GM21529 (cell line): Measurements from ENCODE around the gene LIN28B.
"Not testable (repeated sequence)": the region's sequence is repeated elsewhere in the genome, so short reads cannot be mapped to it uniquely, and the experiment has no call there.

Source experiments
- ATAC-seq: cut with Tn5 transposase; IDR thresholded peaks from one replicate; pipeline ENCODE4 v1.9.1; 2021; ENCODE audit not compliant: unreplicated experiment

Gene LIN28B

DNA sequence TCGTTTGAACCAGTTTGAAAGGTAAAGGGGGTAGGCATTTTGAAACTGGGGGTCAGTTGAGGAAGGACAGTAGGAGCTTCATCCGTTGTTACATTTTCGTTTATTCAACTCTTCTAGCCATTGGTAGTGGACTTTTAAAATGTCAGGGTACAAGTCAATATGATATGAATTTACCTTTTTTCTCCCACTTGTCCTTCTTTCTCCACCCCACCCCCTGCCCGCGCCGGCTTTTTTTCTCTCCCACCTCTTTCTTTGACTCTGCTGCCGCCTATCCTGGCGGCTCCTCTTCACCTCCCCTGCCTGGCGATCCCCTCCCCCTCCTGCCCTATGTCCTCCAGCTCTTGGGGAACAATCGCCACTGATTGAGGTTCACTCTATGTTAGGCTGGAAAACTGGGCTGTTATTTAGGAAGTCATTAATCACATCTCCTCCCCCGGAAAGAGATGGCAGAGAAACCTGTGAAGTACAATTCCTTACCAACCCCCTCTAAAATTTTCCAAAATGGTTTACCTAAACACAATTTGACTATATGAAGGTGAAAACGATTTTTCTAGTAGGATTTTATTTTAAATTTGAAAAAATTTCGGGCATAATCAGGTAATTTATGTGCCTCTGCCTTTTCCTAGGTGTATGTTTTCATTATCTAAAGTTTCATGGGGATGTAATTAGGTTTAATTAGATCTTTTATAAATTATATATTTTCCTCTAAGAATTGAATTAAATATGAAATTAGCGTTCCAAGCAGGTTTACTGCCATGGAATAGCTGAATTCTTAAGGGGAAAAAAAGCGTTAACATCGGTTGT, 778 bp upstream of the LIN28B start:
- ATAC-seq: no peak

DNA sequence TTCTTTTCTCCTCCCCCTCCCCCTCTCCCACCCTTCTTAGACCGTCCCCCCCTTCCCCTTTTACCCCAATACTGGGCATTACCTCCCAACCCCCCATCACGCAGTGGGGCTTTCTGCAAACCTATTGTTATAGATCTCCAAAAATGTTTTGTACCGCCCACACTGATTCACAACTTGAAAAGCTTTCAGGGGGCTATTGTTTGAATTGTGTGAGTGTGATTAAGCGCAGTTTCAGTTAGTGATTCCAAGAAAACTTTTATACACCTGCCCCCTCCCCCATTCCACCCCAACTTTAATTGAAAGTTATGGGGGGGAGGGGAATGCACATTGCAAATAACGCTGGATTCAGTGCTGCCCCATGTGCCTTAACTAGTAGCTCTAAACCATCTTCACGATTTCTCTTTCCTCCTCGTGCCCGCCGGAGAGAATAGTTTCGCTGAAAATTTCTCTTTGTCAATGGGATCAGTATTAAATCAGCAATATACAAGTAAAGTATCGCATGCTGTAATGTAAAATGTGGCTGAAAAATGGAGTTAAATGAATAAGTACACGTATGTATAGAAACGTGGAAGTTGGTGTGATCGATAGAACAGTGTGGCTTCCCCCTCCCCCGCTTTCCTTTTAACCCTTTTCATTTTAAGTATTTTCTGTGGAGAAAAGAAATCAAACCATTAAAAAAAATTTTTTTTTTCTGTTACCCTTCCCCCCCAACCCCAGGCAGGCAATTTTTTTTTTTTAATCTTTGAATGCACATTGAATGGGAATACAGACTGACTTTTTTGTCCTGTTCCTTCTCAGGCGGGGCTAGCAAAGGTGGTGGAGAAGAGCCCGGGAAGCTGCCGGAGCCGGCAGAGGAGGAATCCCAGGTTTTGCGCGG, 632 bp downstream of the LIN28B start:
- ATAC-seq: no peak

DNA sequence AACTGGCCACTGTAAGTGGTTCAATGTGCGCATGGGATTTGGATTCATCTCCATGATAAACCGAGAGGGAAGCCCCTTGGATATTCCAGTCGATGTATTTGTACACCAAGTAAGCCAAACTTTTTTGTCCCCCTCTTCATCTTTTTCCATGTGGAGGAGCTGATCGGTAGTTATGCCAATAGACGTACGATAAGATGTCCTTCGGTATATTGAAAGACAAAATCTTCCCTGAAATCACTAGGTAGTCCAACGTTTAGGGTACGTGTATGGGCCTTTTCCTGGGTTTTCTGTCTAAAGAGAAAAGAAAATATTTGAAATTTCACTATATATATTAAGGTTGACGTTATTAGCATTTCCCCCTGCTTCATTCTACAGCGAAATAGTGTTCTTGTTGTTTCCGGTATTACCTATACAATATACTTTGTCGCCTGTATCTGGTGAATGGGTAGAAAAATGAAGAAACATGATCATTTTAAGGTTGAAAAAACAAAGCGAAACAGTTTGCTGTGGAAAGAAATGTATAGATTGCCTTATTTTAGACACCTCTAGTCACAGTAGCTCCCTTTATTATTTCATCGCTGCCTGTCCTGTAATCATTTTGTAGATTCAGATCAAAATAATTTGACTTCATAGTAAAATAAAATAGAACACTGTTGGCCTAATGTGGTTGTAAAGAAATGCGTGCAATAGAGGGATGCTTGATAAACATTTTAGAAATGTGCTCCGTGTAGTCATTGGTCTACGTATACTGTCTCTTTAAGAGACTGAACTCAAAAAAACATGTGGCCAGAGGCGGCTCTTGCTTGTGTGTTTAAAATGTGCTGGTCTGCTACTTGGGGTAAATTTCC, 1.5 kb downstream of the LIN28B start:
- no peak for ATAC-seq

DNA sequence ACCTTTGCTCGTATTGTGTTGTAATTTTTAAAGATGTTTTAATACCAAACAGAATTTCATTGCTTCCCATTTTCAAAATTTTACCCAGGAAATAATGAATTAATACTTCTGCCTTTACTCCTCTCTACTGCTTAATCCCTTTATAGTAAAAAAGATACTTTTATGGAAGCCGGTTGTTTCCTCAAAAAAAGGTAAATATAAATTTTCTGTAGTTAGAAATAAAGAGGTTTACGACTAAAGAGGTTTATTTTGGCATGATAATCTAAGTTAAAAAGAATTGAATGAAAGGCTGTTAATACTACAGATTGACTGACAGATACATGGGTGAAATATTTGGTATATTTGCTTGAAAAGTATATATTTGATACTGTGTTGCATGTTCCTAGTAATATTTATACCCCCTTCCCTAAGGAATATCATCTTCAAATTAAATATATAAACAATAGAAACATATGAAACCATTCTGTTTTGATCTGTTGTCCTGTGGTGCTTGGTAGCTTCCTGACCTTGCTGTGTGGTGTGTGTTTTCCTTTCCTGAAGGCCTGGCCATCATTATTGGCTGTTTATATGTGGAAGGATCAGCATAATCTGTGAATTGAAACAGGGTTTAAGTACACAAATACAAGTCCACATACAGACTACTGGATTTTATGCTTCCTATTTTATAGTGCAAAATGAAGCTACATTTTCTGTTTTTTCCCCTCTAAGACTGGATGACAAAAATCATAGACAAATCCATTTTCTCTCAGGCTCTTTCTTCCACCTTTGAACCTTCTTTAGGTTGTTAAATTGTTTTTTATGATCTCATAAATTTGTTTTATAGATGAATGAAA, 2.3 kb downstream of the LIN28B start:
- ATAC-seq: no peak

DNA sequence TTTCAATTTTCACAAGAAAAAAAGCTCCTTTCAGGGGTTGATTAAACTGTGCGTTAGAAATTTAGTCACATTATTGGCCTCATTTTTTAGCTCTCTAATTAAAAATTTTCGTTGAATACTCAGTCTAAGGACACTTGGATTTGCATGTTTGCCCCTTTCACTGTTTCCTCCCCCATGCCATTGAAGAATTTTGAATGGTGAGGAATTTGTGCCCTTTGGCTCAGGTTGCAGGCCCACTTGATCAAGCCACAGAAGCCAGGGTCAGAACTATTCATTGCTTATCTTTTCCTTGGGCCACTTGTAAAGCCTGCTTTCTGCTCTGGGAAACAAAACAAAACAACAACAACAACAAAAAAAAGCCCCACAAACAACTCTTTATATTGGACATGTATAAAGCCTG, 12.2 kb downstream of the LIN28B start:
- ATAC-seq: no peak

DNA sequence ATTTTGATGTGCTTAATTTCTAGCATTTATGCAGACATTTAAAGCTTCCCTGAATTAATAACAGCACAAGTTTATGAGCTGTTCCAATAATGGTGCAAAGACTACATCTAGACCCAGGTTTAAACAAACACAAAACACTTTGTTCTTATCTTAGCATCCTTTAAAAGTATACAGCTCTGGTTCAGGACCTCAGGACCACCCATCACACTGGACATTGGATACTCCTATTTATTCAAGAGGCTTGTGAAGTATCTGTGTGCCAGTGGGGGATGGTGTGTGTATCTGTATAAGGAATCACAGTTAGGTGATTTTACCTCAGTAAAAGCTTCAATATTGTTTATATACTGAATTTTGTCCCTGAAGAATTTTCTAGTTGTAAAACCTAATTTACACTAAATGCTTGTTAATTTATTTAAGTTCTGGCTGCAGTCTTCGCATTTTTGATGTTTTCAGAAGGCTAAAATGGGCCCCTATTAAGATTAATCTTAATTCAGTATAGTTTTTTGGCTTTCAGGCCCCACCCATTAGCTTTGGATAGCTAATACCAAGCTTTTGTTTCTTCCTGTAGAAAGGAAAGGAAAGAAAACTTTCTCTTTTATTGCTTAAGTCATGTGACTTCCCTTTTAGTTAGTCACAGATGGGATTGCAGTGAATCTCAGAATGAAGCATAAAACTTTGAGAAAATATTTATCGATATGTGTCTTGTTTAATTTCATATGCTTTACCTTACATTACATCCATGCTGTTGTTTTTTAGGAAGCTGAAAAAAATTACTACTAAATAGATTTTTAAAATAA, 13.1 kb downstream of the LIN28B start:
- ATAC-seq: no peak

DNA sequence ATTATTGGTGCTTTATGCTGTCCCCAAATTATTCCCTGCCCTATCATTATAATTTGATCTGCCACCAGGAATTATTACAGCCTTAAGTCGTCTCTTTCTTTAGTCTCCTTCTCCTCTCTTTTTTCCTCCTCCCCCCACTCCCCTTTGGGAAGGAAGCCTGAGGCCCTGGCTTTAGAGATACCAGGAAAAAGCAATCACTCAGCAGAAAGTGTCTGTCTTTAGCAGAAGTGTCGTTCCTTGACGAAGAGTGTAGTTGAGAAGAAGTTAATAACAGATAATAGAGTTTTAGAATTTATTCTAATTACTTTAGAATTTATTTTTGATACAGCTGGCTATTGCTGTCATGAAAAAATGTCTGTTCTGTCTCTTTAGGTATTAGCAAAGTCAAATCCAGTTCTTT, 16.5 kb downstream of the LIN28B start:
- ATAC-seq: no peak

DNA sequence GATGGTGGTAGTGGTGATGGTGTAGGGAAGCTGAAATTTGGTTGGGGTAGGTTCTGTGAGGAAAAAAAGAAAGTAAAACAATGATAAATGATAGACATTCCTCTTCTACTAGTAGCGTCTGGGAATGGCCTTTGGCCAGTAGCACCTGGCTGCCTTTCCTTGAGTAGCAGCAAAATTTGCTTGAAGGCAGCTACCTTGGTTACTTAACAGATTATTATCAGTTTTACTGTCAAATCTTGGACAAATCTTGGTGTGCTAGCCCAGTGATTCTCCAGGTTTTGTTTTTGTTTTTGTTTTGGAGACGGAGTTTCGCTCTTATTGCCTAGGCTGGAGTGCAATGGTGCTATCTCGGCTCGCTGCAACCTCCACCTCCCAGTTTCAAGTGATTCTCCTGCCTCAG, 26.4 kb downstream of the LIN28B start:
- no peak for ATAC-seq

DNA sequence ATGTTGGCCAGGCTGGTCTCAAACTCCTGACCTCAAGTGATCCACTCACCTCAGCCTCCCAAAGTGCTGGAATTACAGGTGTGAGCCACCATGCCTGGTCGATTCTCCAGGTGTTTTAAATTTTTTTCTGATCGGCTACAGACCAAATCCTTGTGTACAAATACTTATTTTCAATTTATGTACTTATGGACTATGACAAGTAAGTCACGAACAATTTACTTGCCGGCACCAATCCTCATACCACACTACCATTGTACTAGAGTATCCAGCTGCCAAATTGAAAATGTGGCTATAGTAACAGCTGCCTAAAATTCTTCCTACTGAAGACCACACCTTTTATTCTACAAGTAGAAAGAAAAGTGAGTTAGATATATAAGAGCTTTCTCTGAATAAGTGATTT, 26.9 kb downstream of the LIN28B start:
- ATAC-seq: no peak

DNA sequence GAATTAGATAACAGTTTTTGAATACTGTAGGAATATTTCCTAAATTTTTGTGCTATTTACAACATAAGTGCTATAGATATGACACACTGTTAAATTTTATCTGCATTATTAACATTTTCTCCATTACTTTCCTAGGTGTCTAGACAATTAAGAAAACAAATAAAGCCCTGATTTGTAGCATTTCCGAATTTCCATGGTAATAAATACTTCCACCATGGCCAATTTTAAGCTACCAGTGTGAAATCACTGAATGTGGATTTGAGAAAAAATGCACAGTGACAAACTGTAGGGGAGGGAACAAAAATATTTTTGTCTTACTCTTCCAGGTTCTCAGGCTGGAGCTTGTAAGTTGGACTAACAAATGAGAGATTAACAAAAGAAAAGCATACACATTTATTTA, 27.9 kb downstream of the LIN28B start:
- ATAC-seq: no peak

DNA sequence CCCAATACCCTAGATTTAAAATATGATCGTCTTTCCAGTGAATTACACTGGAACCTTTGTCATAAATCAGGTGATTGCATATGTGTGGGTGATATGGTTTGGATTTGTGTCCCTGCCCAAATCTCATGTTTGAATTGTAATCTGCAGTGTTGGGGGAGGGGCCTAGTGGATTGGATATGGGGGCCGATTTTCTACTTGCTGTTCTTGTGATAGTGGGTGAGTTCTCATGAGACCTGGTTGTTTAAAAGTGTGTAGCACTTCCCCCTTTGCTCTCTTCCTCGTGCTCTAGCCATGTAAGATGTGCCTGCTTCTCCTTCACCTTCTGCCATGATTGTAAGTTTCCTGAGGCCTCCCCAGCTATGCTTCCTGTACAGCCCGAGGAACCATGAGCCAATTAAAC, 29.0 kb downstream of the LIN28B start:
- not testable (repeated sequence) for ATAC-seq

DNA sequence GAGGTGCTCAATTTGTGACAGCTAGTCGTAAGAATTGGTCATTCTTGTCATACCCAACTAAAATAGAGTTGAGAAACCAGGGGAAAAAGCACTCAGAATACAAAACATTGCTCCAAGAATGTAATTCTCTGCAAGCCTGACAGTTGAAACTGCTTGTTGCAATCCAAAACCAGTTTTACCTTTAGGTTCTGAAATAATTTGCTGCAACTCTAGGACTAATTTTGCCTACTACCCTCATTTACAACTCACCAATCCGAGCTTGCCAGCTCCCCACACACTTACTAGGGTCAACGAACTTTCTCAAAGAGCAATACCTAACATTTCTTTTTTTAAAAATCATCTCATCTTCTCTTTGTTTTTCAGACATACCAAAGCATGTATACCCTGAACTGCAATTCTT, 29.7 kb downstream of the LIN28B start:
- no peak for ATAC-seq

DNA sequence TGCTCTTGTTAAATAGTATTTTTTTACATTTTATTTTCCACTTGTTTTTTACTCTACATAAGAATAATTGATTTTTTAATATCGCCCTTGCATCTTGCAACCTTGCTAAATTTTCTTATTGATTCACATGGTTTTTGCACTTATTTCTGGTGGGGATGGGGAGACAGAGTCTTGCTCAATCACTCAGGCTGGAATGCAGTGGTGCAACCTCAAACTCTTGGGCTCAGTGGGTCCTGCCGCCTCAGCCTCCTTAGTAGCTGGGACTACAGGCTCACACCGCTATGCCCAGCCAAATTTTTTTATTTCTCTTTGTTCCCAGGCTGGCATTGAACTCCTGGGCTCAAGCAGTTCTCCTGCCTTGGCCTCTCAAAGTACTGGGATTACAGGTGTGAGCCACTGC, 30.3 kb downstream of the LIN28B start:
- ATAC-seq: no peak

DNA sequence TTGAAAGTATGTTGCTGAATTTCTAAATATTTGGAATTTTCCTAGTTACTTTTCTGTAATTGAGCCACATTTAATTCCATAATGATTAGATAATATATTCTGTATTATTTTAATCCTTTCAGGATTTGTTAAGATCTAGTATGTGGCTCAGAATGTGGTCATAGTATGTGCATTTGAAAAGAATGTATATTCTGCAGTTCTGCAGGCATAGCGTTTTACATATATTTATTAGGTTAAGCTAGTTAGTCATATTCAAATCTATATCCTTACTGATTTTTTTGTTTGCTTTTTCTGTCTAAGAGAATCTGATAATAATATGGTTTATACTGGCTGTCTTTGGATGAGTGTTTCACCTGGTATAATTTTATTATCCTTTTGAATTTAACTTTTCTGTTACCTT, 33.2 kb downstream of the LIN28B start:
- ATAC-seq: no peak

DNA sequence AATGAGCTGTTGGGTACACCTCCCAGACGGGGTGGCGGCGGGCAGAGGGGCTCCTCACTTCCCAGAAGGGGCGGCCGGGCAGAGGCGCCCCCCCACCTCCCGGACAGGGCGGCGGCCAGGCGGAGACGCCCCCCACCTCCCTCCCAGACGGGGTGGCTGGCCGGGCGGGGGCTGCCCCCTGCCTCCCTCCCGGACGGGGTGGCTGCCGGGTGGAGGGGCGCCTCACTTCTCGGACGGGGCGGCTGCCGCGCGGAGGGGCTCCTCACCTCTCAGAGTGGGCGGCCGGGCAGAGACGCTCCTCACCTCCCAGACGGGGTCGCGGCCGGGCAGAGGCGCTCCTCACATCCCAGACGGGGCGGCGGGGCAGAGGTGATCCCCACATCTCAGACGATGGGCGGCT, 34.2 kb downstream of the LIN28B start:
- not testable (repeated sequence) for ATAC-seq

DNA sequence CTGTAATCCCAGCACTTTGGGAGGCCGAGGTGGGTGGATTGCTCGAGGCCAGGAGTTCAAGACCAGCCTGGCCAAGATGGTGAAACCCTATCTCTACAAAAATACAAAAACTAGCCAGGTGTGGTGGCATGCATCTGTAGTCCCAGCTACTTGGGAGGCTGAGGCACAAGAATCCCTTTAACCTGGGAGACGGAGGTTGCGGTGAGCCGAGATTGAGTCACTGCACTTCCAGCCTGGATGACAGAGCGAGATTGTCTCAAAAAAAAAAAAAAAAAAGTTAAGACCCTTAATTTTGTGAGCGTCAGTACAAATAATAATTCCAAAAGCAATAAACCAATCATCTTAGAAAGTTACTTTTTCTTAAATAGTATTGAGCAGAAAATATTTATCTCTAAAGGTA, 36.7 kb downstream of the LIN28B start:
- not testable (repeated sequence) for ATAC-seq

DNA sequence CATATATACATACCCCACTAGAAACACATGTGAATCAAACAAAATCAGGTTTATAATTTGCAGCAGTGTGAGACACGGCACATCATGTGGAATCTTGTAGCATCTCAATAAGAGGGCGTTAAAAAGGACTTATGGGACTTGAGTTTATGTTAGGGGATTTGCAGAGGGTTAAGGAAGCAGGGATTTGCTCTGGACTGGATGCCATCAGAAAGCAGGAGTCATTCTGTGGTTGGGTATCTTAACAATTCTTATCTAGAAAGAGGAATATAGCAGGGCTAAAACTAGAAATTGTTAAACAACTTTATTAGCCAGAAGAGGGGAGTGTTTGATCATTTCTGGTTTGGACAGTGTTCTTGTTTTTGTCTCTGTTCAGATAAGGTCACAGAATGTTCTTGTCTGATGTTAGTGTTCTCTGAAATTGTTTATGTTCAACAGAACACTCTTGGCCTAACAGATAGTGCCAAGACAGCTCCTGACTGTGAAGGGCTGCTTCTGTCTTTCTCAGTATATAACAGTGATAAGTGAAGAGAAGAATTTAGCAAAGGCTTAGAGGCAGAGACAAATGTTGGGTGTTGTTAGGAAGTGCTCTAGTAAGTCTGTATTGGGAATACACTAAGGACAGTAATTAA, 39.2 kb downstream of the LIN28B start:
- no peak for ATAC-seq

DNA sequence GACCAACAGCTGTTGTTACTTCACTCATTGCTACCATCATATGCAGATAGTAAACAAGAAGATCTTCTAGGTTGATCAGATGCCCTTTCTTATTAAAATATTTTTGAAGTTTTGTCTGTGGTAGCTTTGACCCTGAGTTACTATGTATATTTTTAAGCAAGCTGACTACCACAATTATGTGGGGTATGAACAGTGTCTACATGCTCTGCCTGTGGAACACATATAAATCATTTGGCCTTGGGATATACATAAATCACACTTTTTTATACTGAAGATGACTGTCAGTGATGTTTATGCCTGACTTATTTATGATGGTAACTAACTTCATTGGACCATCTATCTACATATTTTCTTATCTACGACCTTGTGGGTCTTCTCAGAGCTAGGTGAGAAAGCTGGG, 44.2 kb downstream of the LIN28B start:
- no peak for ATAC-seq

DNA sequence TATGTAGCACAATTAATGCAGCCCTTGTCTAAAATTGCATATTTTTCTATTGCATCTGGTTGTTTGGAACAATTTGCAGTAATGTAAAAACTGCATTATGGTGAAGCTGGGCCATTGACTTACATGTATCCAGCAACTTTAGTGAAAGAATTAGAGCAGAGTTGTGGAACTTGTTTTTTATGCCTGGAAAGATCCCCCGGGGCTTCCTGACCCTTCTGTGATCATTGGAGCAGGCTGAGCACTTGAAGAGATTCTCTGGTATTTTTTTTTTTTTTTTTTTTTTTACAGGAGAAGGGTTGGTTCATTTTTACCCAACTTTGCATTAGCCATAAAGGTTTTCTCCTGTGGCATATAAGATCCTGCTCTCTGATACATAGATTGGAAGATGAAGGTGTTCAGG, 45.0 kb downstream of the LIN28B start:
- ATAC-seq: no peak
